ENCODE measurements around the gene INPP4B.

The INPP4B gene

GRCh38 chr4:142846108-142846728 is at the start of gene INPP4B:
TSS of gene INPP4B (minus strand) at chr4:142846301.
- no peak for DNase-seq (ENCODE audit: low read depth)

- no peak for DNase-seq (ENCODE audit: low read depth)
Observed at GRCh38 chr4:142893012-142893411, 46.9 kb upstream of the INPP4B start.

GRCh38 chr4:142886566-142886965 is 40.5 kb upstream of the INPP4B start:
- no peak for DNase-seq (ENCODE audit: low read depth)

- DNase-seq (ENCODE audit: low read depth) = no peak
Observed at GRCh38 chr4:142883040-142883832, 37.1 kb upstream of the INPP4B start.

- DNase-seq (ENCODE audit: low read depth) = no peak
Observed at GRCh38 chr4:142882159-142882558, 36.1 kb upstream of the INPP4B start.

- DNase-seq (ENCODE audit: low read depth) = no peak
Observed at GRCh38 chr4:142881331-142881730, 35.2 kb upstream of the INPP4B start.

GRCh38 chr4:142875117-142875516 is 29.0 kb upstream of the INPP4B start:
- no peak for DNase-seq (ENCODE audit: low read depth)

- no peak for DNase-seq (ENCODE audit: low read depth)
Observed at GRCh38 chr4:142874684-142875083, 28.6 kb upstream of the INPP4B start.

- DNase-seq (ENCODE audit: low read depth) = no peak
Observed at GRCh38 chr4:142866685-142867084, 20.6 kb upstream of the INPP4B start.

- DNase-seq (ENCODE audit: low read depth) = no peak
Observed at GRCh38 chr4:142861351-142861750, 15.2 kb upstream of the INPP4B start.

GRCh38 chr4:142858965-142859364 is 12.9 kb upstream of the INPP4B start:
- DNase-seq (ENCODE audit: low read depth) = no peak

- no peak for DNase-seq (ENCODE audit: low read depth)
Observed at GRCh38 chr4:142858446-142858845, 12.3 kb upstream of the INPP4B start.

GRCh38 chr4:142856576-142856975 is 10.5 kb upstream of the INPP4B start:
- DNase-seq (ENCODE audit: low read depth) = no peak

GRCh38 chr4:142850478-142850877 is 4.4 kb upstream of the INPP4B start:
- no peak for DNase-seq (ENCODE audit: low read depth)

GRCh38 chr4:142846729-142847596 is 862 bp upstream of the INPP4B start:
- no peak for DNase-seq (ENCODE audit: low read depth)

GRCh38 chr4:142845293-142846107 is 601 bp downstream of the INPP4B start:
- DNase-seq (ENCODE audit: low read depth) = no peak

- DNase-seq (ENCODE audit: low read depth) = no peak
Observed at GRCh38 chr4:142844782-142845181, 1.3 kb downstream of the INPP4B start.

GRCh38 chr4:142840516-142841123 is 5.5 kb downstream of the INPP4B start:
- no peak for DNase-seq (ENCODE audit: low read depth)

- no peak for DNase-seq (ENCODE audit: low read depth)
Observed at GRCh38 chr4:142838778-142839177, 7.3 kb downstream of the INPP4B start.

- no peak for DNase-seq (ENCODE audit: low read depth)
Observed at GRCh38 chr4:142832022-142832421, 14.1 kb downstream of the INPP4B start.

- no peak for DNase-seq (ENCODE audit: low read depth)
Observed at GRCh38 chr4:142826503-142827241, 19.4 kb downstream of the INPP4B start.

Data from HS-5 (cell line).